WTC11 (cell line): Measurements from ENCODE around the gene TUT4. TPM values are rescaled to one million over a fixed set of nuclear protein-coding genes. Genes with fewer than 3 reads are reported as not detected.
A peak's percentile ranks its signal among the peaks of the same experiment; 100 is the strongest.

Experiments
- ATAC-seq: fragments of 200-7000 bp; cut with Tn5 transposase; 2 replicates; pipeline ENCODE4 v1.10.0; 2021; ENCODE audit warnings: mild to moderate bottlenecking, moderate library complexity
- CTCF ChIA-PET: fragments of 300-600 bp; sonication (Branson Sonifier 250); formaldehyde crosslinking; loops from one replicate; lab custom pipeline; 2021; ENCODE audit warnings: antibody characterized with exemption; lab: Charles Lee
- POLR2A ChIA-PET: fragments of 350-600 bp; sonication (Branson Sonifier 250); formaldehyde crosslinking; loops from one replicate; lab custom pipeline; 2021; ENCODE audit warnings: antibody characterized with exemption; lab: Charles Lee
- DNase-seq: peaks from one replicate; pipeline ENCODE4 v3.0.0; 2021; ENCODE audit warnings: low spot score
- H3K27ac Mint-ChIP-seq: 2 replicates; pipeline ENCODE4 v1.8.0; 2021; ENCODE audit warnings: mixed read lengths
- H3K27me3 Mint-ChIP-seq: 2 replicates; pipeline ENCODE4 v1.8.0; 2021; ENCODE audit warnings: low read depth, mild to moderate bottlenecking, moderate library complexity, mixed read lengths
- H3K36me3 Mint-ChIP-seq: 2 replicates; pipeline ENCODE4 v1.8.0; 2021; ENCODE audit warnings: mixed read lengths
- H3K4me1 Mint-ChIP-seq: 2 replicates; pipeline ENCODE4 v1.8.0; 2022; ENCODE audit warnings: mixed read lengths
- H3K4me3 Mint-ChIP-seq: 2 replicates; pipeline ENCODE4 v1.8.0; 2021; ENCODE audit warnings: mild to moderate bottlenecking, moderate library complexity, mixed read lengths
- H3K9me3 Mint-ChIP-seq: 2 replicates; pipeline ENCODE4 v1.8.0; 2021; ENCODE audit warnings: mixed read lengths
- ATF2 ChIP-seq: sonication (generic); formaldehyde crosslinking; IDR thresholded peaks from 2 replicates; pipeline ENCODE4 v1.8.1; 2022; ENCODE audit warnings: low read depth, missing genetic modification reagents, borderline replicate concordance
- GRHL2 ChIP-seq: fragments of 250-450 bp; sonication (Bioruptor Pico); IDR thresholded peaks from 2 replicates; pipeline ENCODE4 v1.8.0; 2022; ENCODE audit warnings: mild to moderate bottlenecking, moderate library complexity; ENCODE audit not compliant: insufficient replicate concordance, severe bottlenecking
- IRF2 ChIP-seq: sonication (generic); formaldehyde crosslinking; IDR thresholded peaks from 2 replicates; pipeline ENCODE4 v1.8.0; 2022; ENCODE audit warnings: low read depth, missing genetic modification reagents, borderline replicate concordance
- JUN ChIP-seq: sonication (generic); formaldehyde crosslinking; IDR thresholded peaks from 2 replicates; pipeline ENCODE4 v1.8.0; 2023; ENCODE audit warnings: mild to moderate bottlenecking, missing genetic modification reagents
- KAT7 ChIP-seq: sonication (generic); formaldehyde crosslinking; IDR thresholded peaks from 2 replicates; pipeline ENCODE4 v1.8.1; 2023; ENCODE audit warnings: missing genetic modification reagents, mild to moderate bottlenecking, borderline replicate concordance
- OVOL2 ChIP-seq: fragments of 250-450 bp; sonication (Bioruptor Pico); IDR thresholded peaks from 2 replicates; pipeline ENCODE4 v1.9.0; 2021; ENCODE audit warnings: mild to moderate bottlenecking, borderline replicate concordance
- PREB ChIP-seq: sonication (generic); formaldehyde crosslinking; IDR thresholded peaks from 2 replicates; pipeline ENCODE4 v1.8.1; 2022; ENCODE audit warnings: mild to moderate bottlenecking, missing genetic modification reagents, moderate library complexity, borderline replicate concordance
- RELA ChIP-seq: sonication (generic); formaldehyde crosslinking; IDR thresholded peaks from 2 replicates; pipeline ENCODE4 v1.8.1; 2022; ENCODE audit warnings: missing genetic modification reagents, mild to moderate bottlenecking, borderline replicate concordance
- SMAD4 ChIP-seq: sonication (generic); formaldehyde crosslinking; IDR thresholded peaks from 2 replicates; pipeline ENCODE4 v1.8.0; 2022; ENCODE audit warnings: mild to moderate bottlenecking, missing genetic modification reagents
- ZNF396 ChIP-seq: fragments of 250-450 bp; sonication (Bioruptor Pico); IDR thresholded peaks from 2 replicates; pipeline ENCODE4 v1.8.0; 2021; ENCODE audit warnings: mild to moderate bottlenecking, moderate library complexity, borderline replicate concordance
- total RNA-seq: library from RNA; stranded (reverse); gene quantifications from 3 replicates; pipeline ENCODE4 v1.2.3, GENCODE V29; 2021
- TF ChIP-seq, protein P1 (sequence below): sonication (generic); formaldehyde crosslinking; IDR thresholded peaks from 2 replicates; pipeline ENCODE4 v1.8.0; 2022; ENCODE audit warnings: mild to moderate bottlenecking, missing genetic modification reagents
- TF ChIP-seq, protein P2 (sequence below): fragments of 250-450 bp; sonication (Bioruptor Pico); IDR thresholded peaks from 2 replicates; pipeline ENCODE4 v1.8.0; 2021; ENCODE audit warnings: mild to moderate bottlenecking
- TF ChIP-seq, protein P3 (sequence below): sonication (generic); formaldehyde crosslinking; conservative IDR thresholded peaks from 2 replicates; pipeline ENCODE4 v1.8.1; 2023; ENCODE audit warnings: mild to moderate bottlenecking, low read depth, missing genetic modification reagents, moderate library complexity

Gene TUT4
- total RNA-seq, 1 experiment from 2014 or later: 63.3 TPM

GRCh38 chr1:52454779-52455178 is 98.1 kb downstream of the TUT4 start:
- ChIA-PET POLR2A (interaction anchor here (0.6 kb wide), 1 partner anchor 266 kb away, joined by 6 read pairs; no protein-coding TSS in a partner anchor), CTCF (no interaction called here)
- DNase-seq (no peak), ATAC-seq (peak; percentile 63)
- H3K9me3 Mint-ChIP-seq: peaks cover 8% of the 10 kb centered on the region
- H3K36me3 Mint-ChIP-seq: peaks cover 27% of the 10 kb centered on the region
- no peaks in the 10 kb centered on the region for H3K27me3 Mint-ChIP-seq
- peak overlapping the region; percentile 85 for H3K27ac Mint-ChIP-seq
- peaks cover 36% of the 10 kb centered on the region for H3K4me1 Mint-ChIP-seq
- peak overlapping the region; percentile 32 for H3K4me3 Mint-ChIP-seq
- TF ChIP-seq, protein P1, sequence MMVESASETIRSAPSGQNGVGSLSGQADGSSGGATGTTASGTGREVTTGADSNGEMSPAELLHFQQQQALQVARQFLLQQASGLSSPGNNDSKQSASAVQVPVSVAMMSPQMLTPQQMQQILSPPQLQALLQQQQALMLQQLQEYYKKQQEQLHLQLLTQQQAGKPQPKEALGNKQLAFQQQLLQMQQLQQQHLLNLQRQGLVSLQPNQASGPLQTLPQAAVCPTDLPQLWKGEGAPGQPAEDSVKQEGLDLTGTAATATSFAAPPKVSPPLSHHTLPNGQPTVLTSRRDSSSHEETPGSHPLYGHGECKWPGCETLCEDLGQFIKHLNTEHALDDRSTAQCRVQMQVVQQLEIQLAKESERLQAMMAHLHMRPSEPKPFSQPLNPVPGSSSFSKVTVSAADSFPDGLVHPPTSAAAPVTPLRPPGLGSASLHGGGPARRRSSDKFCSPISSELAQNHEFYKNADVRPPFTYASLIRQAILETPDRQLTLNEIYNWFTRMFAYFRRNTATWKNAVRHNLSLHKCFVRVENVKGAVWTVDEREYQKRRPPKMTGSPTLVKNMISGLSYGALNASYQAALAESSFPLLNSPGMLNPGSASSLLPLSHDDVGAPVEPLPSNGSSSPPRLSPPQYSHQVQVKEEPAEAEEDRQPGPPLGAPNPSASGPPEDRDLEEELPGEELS: peak; percentile 67; the same call in 1 of the 2 replicates
- TF ChIP-seq ZNF396 (CRISPR knock-in tag): no peak
- TF ChIP-seq, all 79 proteins: peak for 1

GRCh38 chr1:52454127-52454526 is 98.8 kb downstream of the TUT4 start:
- H3K27ac Mint-ChIP-seq: peak overlapping the region; percentile 85
- H3K36me3 Mint-ChIP-seq: peaks cover 27% of the 10 kb centered on the region
- ChIA-PET POLR2A (no interaction called here), CTCF (no interaction called here)
- ATAC-seq (no peak), DNase-seq (no peak)
- H3K9me3 Mint-ChIP-seq: peaks cover 8% of the 10 kb centered on the region
- H3K4me3 Mint-ChIP-seq: no peak overlapping the region
- no peaks in the 10 kb centered on the region for H3K27me3 Mint-ChIP-seq
- no peak for TF ChIP-seq OVOL2 (CRISPR knock-in tag)
- TF ChIP-seq RELA (CRISPR knock-in tag): no peak
- TF ChIP-seq, all 79 proteins: peak for 0
- H3K4me1 Mint-ChIP-seq: peaks cover 36% of the 10 kb centered on the region

GRCh38 chr1:52444463-52444862 is 108.4 kb downstream of the TUT4 start:
- Mint-ChIP-seq H3K27ac (peak overlapping the region; percentile 65; the same call in 1 of the 2 replicates), H3K4me3 (no peak overlapping the region), H3K36me3 (peaks cover 34% of the 10 kb centered on the region), H3K27me3 (no peaks in the 10 kb centered on the region), H3K4me1 (no peaks in the 10 kb centered on the region), H3K9me3 (no peaks in the 10 kb centered on the region)
- ATAC-seq (no peak), DNase-seq (no peak)
- ChIA-PET CTCF (no interaction called here), POLR2A (no interaction called here)
- no peak for TF ChIP-seq GRHL2
- no peak for TF ChIP-seq SMAD4 (CRISPR knock-in tag)
- TF ChIP-seq ATF2 (CRISPR knock-in tag): no peak
- TF ChIP-seq, protein P2, sequence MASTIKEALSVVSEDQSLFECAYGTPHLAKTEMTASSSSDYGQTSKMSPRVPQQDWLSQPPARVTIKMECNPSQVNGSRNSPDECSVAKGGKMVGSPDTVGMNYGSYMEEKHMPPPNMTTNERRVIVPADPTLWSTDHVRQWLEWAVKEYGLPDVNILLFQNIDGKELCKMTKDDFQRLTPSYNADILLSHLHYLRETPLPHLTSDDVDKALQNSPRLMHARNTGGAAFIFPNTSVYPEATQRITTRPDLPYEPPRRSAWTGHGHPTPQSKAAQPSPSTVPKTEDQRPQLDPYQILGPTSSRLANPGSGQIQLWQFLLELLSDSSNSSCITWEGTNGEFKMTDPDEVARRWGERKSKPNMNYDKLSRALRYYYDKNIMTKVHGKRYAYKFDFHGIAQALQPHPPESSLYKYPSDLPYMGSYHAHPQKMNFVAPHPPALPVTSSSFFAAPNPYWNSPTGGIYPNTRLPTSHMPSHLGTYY (CRISPR knock-in tag): no peak
- TF ChIP-seq, protein P3, sequence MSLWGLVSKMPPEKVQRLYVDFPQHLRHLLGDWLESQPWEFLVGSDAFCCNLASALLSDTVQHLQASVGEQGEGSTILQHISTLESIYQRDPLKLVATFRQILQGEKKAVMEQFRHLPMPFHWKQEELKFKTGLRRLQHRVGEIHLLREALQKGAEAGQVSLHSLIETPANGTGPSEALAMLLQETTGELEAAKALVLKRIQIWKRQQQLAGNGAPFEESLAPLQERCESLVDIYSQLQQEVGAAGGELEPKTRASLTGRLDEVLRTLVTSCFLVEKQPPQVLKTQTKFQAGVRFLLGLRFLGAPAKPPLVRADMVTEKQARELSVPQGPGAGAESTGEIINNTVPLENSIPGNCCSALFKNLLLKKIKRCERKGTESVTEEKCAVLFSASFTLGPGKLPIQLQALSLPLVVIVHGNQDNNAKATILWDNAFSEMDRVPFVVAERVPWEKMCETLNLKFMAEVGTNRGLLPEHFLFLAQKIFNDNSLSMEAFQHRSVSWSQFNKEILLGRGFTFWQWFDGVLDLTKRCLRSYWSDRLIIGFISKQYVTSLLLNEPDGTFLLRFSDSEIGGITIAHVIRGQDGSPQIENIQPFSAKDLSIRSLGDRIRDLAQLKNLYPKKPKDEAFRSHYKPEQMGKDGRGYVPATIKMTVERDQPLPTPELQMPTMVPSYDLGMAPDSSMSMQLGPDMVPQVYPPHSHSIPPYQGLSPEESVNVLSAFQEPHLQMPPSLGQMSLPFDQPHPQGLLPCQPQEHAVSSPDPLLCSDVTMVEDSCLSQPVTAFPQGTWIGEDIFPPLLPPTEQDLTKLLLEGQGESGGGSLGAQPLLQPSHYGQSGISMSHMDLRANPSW (CRISPR knock-in tag): no peak
- no peak for TF ChIP-seq PREB (CRISPR knock-in tag)
- TF ChIP-seq IRF2 (CRISPR knock-in tag): no peak
- TF ChIP-seq KAT7 (CRISPR knock-in tag): no peak
- no peak for TF ChIP-seq JUN (CRISPR knock-in tag)
